ENCODE data around the gene HSP90B1.

Gene HSP90B1

GRCh38 chr12:103930034-103930786 is at the start of gene HSP90B1:
HSP90B1 (plus strand) TSS chr12:103930410; CDS start chr12:103930516, 106 bp downstream.
- in situ Hi-C loops (cut with MboI; ENCODE audit: low sequenced_read_pairs), result no loop called here

GRCh38 chr12:103881261-103881660 is 48.9 kb upstream of the HSP90B1 start:
- in situ Hi-C loops (cut with MboI; ENCODE audit: low sequenced_read_pairs), result no loop called here

GRCh38 chr12:103882861-103883596 is 47.2 kb upstream of the HSP90B1 start:
- in situ Hi-C loops (cut with MboI; ENCODE audit: low sequenced_read_pairs), result no loop called here

GRCh38 chr12:103883908-103884307 is 46.3 kb upstream of the HSP90B1 start:
- in situ Hi-C loops (cut with MboI; ENCODE audit: low sequenced_read_pairs), result no loop called here

GRCh38 chr12:103884316-103884715 is 45.9 kb upstream of the HSP90B1 start:
- in situ Hi-C loops (cut with MboI; ENCODE audit: low sequenced_read_pairs), result no loop called here

GRCh38 chr12:103886195-103886797 is 43.9 kb upstream of the HSP90B1 start:
- in situ Hi-C loops (cut with MboI; ENCODE audit: low sequenced_read_pairs), result no loop called here

GRCh38 chr12:103887738-103888137 is 42.5 kb upstream of the HSP90B1 start:
- in situ Hi-C loops (cut with MboI; ENCODE audit: low sequenced_read_pairs), result no loop called here

- in situ Hi-C loops (cut with MboI; ENCODE audit: low sequenced_read_pairs), result no loop called here
These were observed 32.9 kb upstream of the HSP90B1 start for GRCh38 chr12:103897316-103897715.

GRCh38 chr12:103901518-103902173 is 28.6 kb upstream of the HSP90B1 start:
- in situ Hi-C loops (cut with MboI; ENCODE audit: low sequenced_read_pairs), result no loop called here

- in situ Hi-C loops (cut with MboI; ENCODE audit: low sequenced_read_pairs), result no loop called here
These were observed 26.2 kb upstream of the HSP90B1 start for GRCh38 chr12:103903993-103904392.

GRCh38 chr12:103905730-103906349 is 24.4 kb upstream of the HSP90B1 start:
- in situ Hi-C loops (cut with MboI; ENCODE audit: low sequenced_read_pairs), result no loop called here

- in situ Hi-C loops (cut with MboI; ENCODE audit: low sequenced_read_pairs), result no loop called here
These were observed 22.0 kb upstream of the HSP90B1 start for GRCh38 chr12:103908246-103908541.

- in situ Hi-C loops (cut with MboI; ENCODE audit: low sequenced_read_pairs), result no loop called here
These were observed 21.3 kb upstream of the HSP90B1 start for GRCh38 chr12:103908877-103909276.

GRCh38 chr12:103909811-103910210 is 20.4 kb upstream of the HSP90B1 start:
- in situ Hi-C loops (cut with MboI; ENCODE audit: low sequenced_read_pairs), result no loop called here

- in situ Hi-C loops (cut with MboI; ENCODE audit: low sequenced_read_pairs), result no loop called here
These were observed 18.1 kb upstream of the HSP90B1 start for GRCh38 chr12:103912069-103912468.

- in situ Hi-C loops (cut with MboI; ENCODE audit: low sequenced_read_pairs), result no loop called here
These were observed 17.1 kb upstream of the HSP90B1 start for GRCh38 chr12:103913100-103913499.

GRCh38 chr12:103915306-103915705 is 14.9 kb upstream of the HSP90B1 start:
- in situ Hi-C loops (cut with MboI; ENCODE audit: low sequenced_read_pairs), result no loop called here

GRCh38 chr12:103917873-103918272 is 12.3 kb upstream of the HSP90B1 start:
- in situ Hi-C loops (cut with MboI; ENCODE audit: low sequenced_read_pairs), result no loop called here

- in situ Hi-C loops (cut with MboI; ENCODE audit: low sequenced_read_pairs), result no loop called here
These were observed 5.2 kb upstream of the HSP90B1 start for GRCh38 chr12:103924761-103925641.

GRCh38 chr12:103928682-103929045 is 1.5 kb upstream of the HSP90B1 start:
- in situ Hi-C loops (cut with MboI; ENCODE audit: low sequenced_read_pairs), result no loop called here

Data from hTERT RPE-1 (cell line).